Measurements from ENCODE around the gene SERTAD3.

SERTAD3 gene

DNA sequence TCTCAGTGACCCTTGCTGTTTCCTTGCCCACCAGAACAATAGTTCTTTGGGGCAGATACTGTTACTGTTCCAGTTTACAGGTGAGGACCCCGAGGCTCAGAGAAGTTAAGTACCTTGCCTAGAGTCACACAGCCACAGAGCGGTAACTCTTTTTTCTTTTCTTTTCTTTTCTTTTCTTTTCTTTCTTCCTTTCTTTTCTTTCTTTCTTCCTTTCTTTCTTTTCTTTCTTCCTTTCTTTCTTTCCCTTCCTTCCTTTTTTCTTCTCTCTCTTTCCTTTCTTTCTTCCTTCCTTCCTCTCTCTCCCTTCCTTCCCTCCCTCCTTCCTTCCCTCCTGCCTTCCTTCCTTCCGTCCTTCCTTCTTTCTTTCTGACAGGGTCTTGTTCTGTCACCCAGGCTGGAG, 26.1 kb downstream of the SERTAD3 start:
- Histone ChIP-seq H2AFZ (ENCODE audit: low read depth, low read length) (no peak overlapping the region), H3K36me3 (ENCODE audit: insufficient read depth, low read length) (peaks cover 7% of the 10 kb centered on the region; the same call in 1 of the 2 replicates), H3K9ac (ENCODE audit: low read depth, low read length) (no peak overlapping the region), H3K79me2 (ENCODE audit: insufficient read depth, low read length) (peaks cover 3% of the 10 kb centered on the region; the same call in 1 of the 2 replicates), H4K20me1 (ENCODE audit: insufficient read depth, low read length) (no peaks in the 10 kb centered on the region), H3K27me3 (ENCODE audit: insufficient read depth, low read length, poor library complexity) (no peaks in the 10 kb centered on the region), H3K4me2 (ENCODE audit: insufficient read depth, low read length) (no peak overlapping the region), H3K4me3 (ENCODE audit: low read depth in 1 of 2, low read length in 2 of 2) (no peak overlapping the region), H3K9me3 (ENCODE audit: insufficient read depth, low read length, severe bottlenecking) (no peaks in the 10 kb centered on the region), H3K4me1 (ENCODE audit: insufficient read depth, low read length) (peaks cover 13% of the 10 kb centered on the region), H3K27ac (ENCODE audit: low read length) (no peak overlapping the region)
- no peak for DNase-seq
- TF ChIP-seq EZH2 (IDR thresholded peaks at IDR 0.05; ENCODE audit: borderline replicate concordance, low read depth, low read length, severe bottlenecking) (no peak), CTCF (IDR thresholded peaks at IDR 0.05; ENCODE audit: borderline replicate concordance, extremely low read depth, low read length, poor library complexity, severe bottlenecking) (no peak)
- no peak for ATAC-seq (ENCODE audit: insufficient read depth, low read depth)

DNA sequence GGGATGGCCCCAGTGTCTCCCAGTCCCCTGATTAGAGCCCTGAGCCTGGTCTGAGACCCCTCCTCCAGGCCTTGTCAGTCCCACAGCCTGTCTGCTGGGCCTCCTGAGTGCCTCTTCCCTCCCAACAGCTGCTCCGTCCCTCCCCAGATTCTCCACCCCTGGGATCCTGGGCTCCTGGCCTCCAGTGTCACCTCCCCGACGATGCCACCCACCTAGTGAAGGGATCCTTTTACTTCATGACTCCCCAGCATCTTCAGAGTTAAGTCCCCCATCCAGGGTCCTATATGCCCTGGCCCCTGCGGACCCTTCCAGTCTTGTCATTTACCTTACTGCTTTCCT, 26.5 kb downstream of the SERTAD3 start:
- H3K27me3 ChIP-seq (ENCODE audit: insufficient read depth, low read length, poor library complexity) = no peaks in the 10 kb centered on the region

DNA sequence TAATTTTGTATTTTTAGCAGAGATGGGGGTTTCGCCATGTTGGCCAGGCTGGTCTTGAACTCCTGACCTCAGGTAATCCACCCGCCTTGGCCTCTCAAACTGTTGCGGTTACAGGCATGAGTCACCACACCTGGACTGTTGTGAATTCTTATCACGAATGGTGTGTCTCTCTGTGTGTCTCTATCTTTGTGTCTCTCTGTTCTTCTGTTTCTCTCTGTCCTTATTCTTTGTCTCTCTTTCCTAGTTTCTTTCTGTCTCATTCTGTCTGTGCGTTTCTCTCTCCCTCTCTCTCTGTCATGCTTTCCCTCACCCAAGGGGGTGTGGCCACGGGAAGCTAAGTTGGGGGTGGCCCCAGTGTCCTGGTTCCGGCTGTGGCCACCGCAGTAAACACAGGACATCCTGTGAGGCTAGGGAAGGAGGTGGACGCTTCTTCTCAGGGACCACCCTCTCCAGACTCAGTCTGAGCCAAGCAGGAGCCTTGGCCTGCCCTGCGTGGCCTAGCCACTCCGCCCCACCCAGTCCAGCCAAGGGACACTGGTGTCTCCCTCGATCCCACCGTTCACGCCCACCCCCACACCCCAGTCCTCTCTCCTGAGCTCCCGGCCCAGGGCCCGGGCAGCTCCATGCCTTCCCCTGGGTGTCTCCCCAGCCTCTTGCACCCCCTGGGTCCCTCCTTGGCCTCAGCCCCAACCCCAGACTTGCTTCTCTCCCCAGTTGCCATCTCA, 27.1 kb downstream of the SERTAD3 start:
- Histone ChIP-seq H3K27me3 (ENCODE audit: insufficient read depth, low read length, poor library complexity) (no peaks in the 10 kb centered on the region), H3K79me2 (ENCODE audit: insufficient read depth, low read length) (no peaks in the 10 kb centered on the region), H3K4me3 (ENCODE audit: low read depth in 1 of 2, low read length in 2 of 2) (no peak overlapping the region), H3K4me2 (ENCODE audit: insufficient read depth, low read length) (no peak overlapping the region), H3K36me3 (ENCODE audit: insufficient read depth, low read length) (no peaks in the 10 kb centered on the region), H4K20me1 (ENCODE audit: insufficient read depth, low read length) (no peaks in the 10 kb centered on the region), H2AFZ (ENCODE audit: low read depth, low read length) (no peak overlapping the region), H3K9ac (ENCODE audit: low read depth, low read length) (no peak overlapping the region), H3K4me1 (ENCODE audit: insufficient read depth, low read length) (peaks cover 13% of the 10 kb centered on the region), H3K27ac (ENCODE audit: low read length) (no peak overlapping the region), H3K9me3 (ENCODE audit: insufficient read depth, low read length, severe bottlenecking) (no peaks in the 10 kb centered on the region)
- ATAC-seq (ENCODE audit: insufficient read depth, low read depth) = no peak
- no peak for DNase-seq
- TF ChIP-seq CTCF (IDR thresholded peaks at IDR 0.05; ENCODE audit: borderline replicate concordance, extremely low read depth, low read length, poor library complexity, severe bottlenecking) (no peak), EZH2 (IDR thresholded peaks at IDR 0.05; ENCODE audit: borderline replicate concordance, low read depth, low read length, severe bottlenecking) (no peak)

More for the DNA sequence above, 26.5 kb downstream of the SERTAD3 start:
- no peak for TF ChIP-seq EZH2 (IDR thresholded peaks at IDR 0.05; ENCODE audit: borderline replicate concordance, low read depth, low read length, severe bottlenecking)
- TF ChIP-seq CTCF (IDR thresholded peaks at IDR 0.05; ENCODE audit: borderline replicate concordance, extremely low read depth, low read length, poor library complexity, severe bottlenecking) = no peak
- no peak for ATAC-seq (ENCODE audit: insufficient read depth, low read depth)
- H3K79me2 ChIP-seq (ENCODE audit: insufficient read depth, low read length) = no peaks in the 10 kb centered on the region
- no peak overlapping the region for H3K27ac ChIP-seq (ENCODE audit: low read length)
- H2AFZ ChIP-seq (ENCODE audit: low read depth, low read length) = no peak overlapping the region
- H3K9ac ChIP-seq (ENCODE audit: low read depth, low read length) = no peak overlapping the region
- H3K4me3 ChIP-seq (ENCODE audit: low read depth in 1 of 2, low read length in 2 of 2) = no peak overlapping the region
- DNase-seq = no peak
- H3K4me1 ChIP-seq (ENCODE audit: insufficient read depth, low read length) = peaks cover 13% of the 10 kb centered on the region
- no peak overlapping the region for H3K4me2 ChIP-seq (ENCODE audit: insufficient read depth, low read length)
- no peaks in the 10 kb centered on the region for H4K20me1 ChIP-seq (ENCODE audit: insufficient read depth, low read length)
- H3K9me3 ChIP-seq (ENCODE audit: insufficient read depth, low read length, severe bottlenecking) = no peaks in the 10 kb centered on the region
- peaks cover 3% of the 10 kb centered on the region; the same call in 1 of the 2 replicates for H3K36me3 ChIP-seq (ENCODE audit: insufficient read depth, low read length)
